ENCODE results near the gene LRRC37A3. TPM values are rescaled to one million over a fixed set of nuclear protein-coding genes. Genes with fewer than 3 reads are reported as not detected.
A peak's percentile ranks its signal among the peaks of the same experiment; 100 is the strongest.
"Not testable (repeated sequence)": the region's sequence is repeated elsewhere in the genome, so short reads cannot be mapped to it uniquely, and the experiment has no call there.

The LRRC37A3 gene
- total RNA-seq, 1 donor from 2014 or later, result 17.5 TPM

GRCh38 chr17:64847504-64848466 is 71.5 kb downstream of the LRRC37A3 start:
- H3K27me3 Mint-ChIP-seq (ENCODE audit: low read depth); H3K36me3 Mint-ChIP-seq (ENCODE audit: low read depth); H3K27ac Mint-ChIP-seq (ENCODE audit: unreplicated experiment); H3K4me3 Mint-ChIP-seq (ENCODE audit: unreplicated experiment); H3K9me3 Mint-ChIP-seq (ENCODE audit: low read depth); DNase-seq (ENCODE audit: low spot score); H3K4me1 Mint-ChIP-seq (ENCODE audit: low read depth): not testable (repeated sequence)
- peak; percentile 76 for TF ChIP-seq CTCF (IDR thresholded peaks at IDR 0.05)

- not testable (repeated sequence) for H3K9me3 Mint-ChIP-seq (ENCODE audit: low read depth); H3K4me1 Mint-ChIP-seq (ENCODE audit: low read depth); H3K36me3 Mint-ChIP-seq (ENCODE audit: low read depth); H3K27ac Mint-ChIP-seq (ENCODE audit: unreplicated experiment); H3K27me3 Mint-ChIP-seq (ENCODE audit: low read depth); H3K4me3 Mint-ChIP-seq (ENCODE audit: unreplicated experiment); DNase-seq (ENCODE audit: low spot score)
Observed at GRCh38 chr17:64846892-64847291, 72.4 kb downstream of the LRRC37A3 start.

GRCh38 chr17:64843918-64844317 is 75.4 kb downstream of the LRRC37A3 start:
- not testable (repeated sequence) for H3K9me3 Mint-ChIP-seq (ENCODE audit: low read depth); DNase-seq (ENCODE audit: low spot score); H3K27me3 Mint-ChIP-seq (ENCODE audit: low read depth); H3K36me3 Mint-ChIP-seq (ENCODE audit: low read depth); H3K27ac Mint-ChIP-seq (ENCODE audit: unreplicated experiment); H3K4me3 Mint-ChIP-seq (ENCODE audit: unreplicated experiment); H3K4me1 Mint-ChIP-seq (ENCODE audit: low read depth)

GRCh38 chr17:64842900-64843299 is 76.4 kb downstream of the LRRC37A3 start:
- DNase-seq (ENCODE audit: low spot score); H3K9me3 Mint-ChIP-seq (ENCODE audit: low read depth); H3K4me1 Mint-ChIP-seq (ENCODE audit: low read depth); H3K27me3 Mint-ChIP-seq (ENCODE audit: low read depth); H3K36me3 Mint-ChIP-seq (ENCODE audit: low read depth); H3K4me3 Mint-ChIP-seq (ENCODE audit: unreplicated experiment); H3K27ac Mint-ChIP-seq (ENCODE audit: unreplicated experiment): not testable (repeated sequence)

GRCh38 chr17:64840960-64841359 is 78.3 kb downstream of the LRRC37A3 start:
- not testable (repeated sequence) for H3K36me3 Mint-ChIP-seq (ENCODE audit: low read depth); H3K4me3 Mint-ChIP-seq (ENCODE audit: unreplicated experiment); H3K27ac Mint-ChIP-seq (ENCODE audit: unreplicated experiment); DNase-seq (ENCODE audit: low spot score); H3K27me3 Mint-ChIP-seq (ENCODE audit: low read depth); H3K9me3 Mint-ChIP-seq (ENCODE audit: low read depth); H3K4me1 Mint-ChIP-seq (ENCODE audit: low read depth)

- not testable (repeated sequence) for H3K4me3 Mint-ChIP-seq (ENCODE audit: unreplicated experiment); H3K27me3 Mint-ChIP-seq (ENCODE audit: low read depth); H3K36me3 Mint-ChIP-seq (ENCODE audit: low read depth); H3K9me3 Mint-ChIP-seq (ENCODE audit: low read depth); H3K27ac Mint-ChIP-seq (ENCODE audit: unreplicated experiment); DNase-seq (ENCODE audit: low spot score)
- peaks cover 15% of the 10 kb centered on the region for H3K4me1 Mint-ChIP-seq (ENCODE audit: low read depth)
Observed at GRCh38 chr17:64838513-64838912, 80.8 kb downstream of the LRRC37A3 start.

GRCh38 chr17:64837018-64837761 is 82.1 kb downstream of the LRRC37A3 start:
- Mint-ChIP-seq H3K27ac (ENCODE audit: unreplicated experiment) (peak overlapping the region; percentile 90), H3K4me3 (ENCODE audit: unreplicated experiment) (peak overlapping the region; percentile 88), H3K4me1 (ENCODE audit: low read depth) (peaks cover 15% of the 10 kb centered on the region)
- DNase-seq (ENCODE audit: low spot score); H3K36me3 Mint-ChIP-seq (ENCODE audit: low read depth); H3K9me3 Mint-ChIP-seq (ENCODE audit: low read depth); H3K27me3 Mint-ChIP-seq (ENCODE audit: low read depth): not testable (repeated sequence)

GRCh38 chr17:64836623-64837017 is 82.7 kb downstream of the LRRC37A3 start:
- not testable (repeated sequence) for H3K9me3 Mint-ChIP-seq (ENCODE audit: low read depth); H3K27me3 Mint-ChIP-seq (ENCODE audit: low read depth); DNase-seq (ENCODE audit: low spot score); H3K36me3 Mint-ChIP-seq (ENCODE audit: low read depth)
- H3K27ac Mint-ChIP-seq (ENCODE audit: unreplicated experiment), result peak overlapping the region; percentile 79
- H3K4me1 Mint-ChIP-seq (ENCODE audit: low read depth), result peaks cover 15% of the 10 kb centered on the region
- H3K4me3 Mint-ChIP-seq (ENCODE audit: unreplicated experiment), result peak overlapping the region; percentile 88

- H3K4me1 Mint-ChIP-seq (ENCODE audit: low read depth), result peaks cover 15% of the 10 kb centered on the region
- not testable (repeated sequence) for H3K4me3 Mint-ChIP-seq (ENCODE audit: unreplicated experiment); H3K36me3 Mint-ChIP-seq (ENCODE audit: low read depth); H3K9me3 Mint-ChIP-seq (ENCODE audit: low read depth); DNase-seq (ENCODE audit: low spot score); H3K27ac Mint-ChIP-seq (ENCODE audit: unreplicated experiment); H3K27me3 Mint-ChIP-seq (ENCODE audit: low read depth)
Observed at GRCh38 chr17:64834060-64834459, 85.2 kb downstream of the LRRC37A3 start.

GRCh38 chr17:64830631-64831040 is 88.6 kb downstream of the LRRC37A3 start:
- H3K4me3 Mint-ChIP-seq (ENCODE audit: unreplicated experiment), result not testable (repeated sequence)

GRCh38 chr17:64829824-64830630 is 89.3 kb downstream of the LRRC37A3 start:
- not testable (repeated sequence) for H3K27ac Mint-ChIP-seq (ENCODE audit: unreplicated experiment); DNase-seq (ENCODE audit: low spot score); H3K9me3 Mint-ChIP-seq (ENCODE audit: low read depth); H3K27me3 Mint-ChIP-seq (ENCODE audit: low read depth); H3K4me1 Mint-ChIP-seq (ENCODE audit: low read depth); H3K4me3 Mint-ChIP-seq (ENCODE audit: unreplicated experiment); H3K36me3 Mint-ChIP-seq (ENCODE audit: low read depth)

More at GRCh38 chr17:64830631-64831040, 88.6 kb downstream of the LRRC37A3 start:
- H3K4me1 Mint-ChIP-seq (ENCODE audit: low read depth); DNase-seq (ENCODE audit: low spot score); H3K27ac Mint-ChIP-seq (ENCODE audit: unreplicated experiment); H3K9me3 Mint-ChIP-seq (ENCODE audit: low read depth); H3K36me3 Mint-ChIP-seq (ENCODE audit: low read depth); H3K27me3 Mint-ChIP-seq (ENCODE audit: low read depth): not testable (repeated sequence)
